HL-60 (cell line): Measurements from ENCODE around the gene CHCHD6.
A peak's percentile ranks its signal among the peaks of the same experiment; 100 is the strongest.

Source experiments
- DNase-seq, 2 experiments: peaks; one replicate each; pipeline ENCODE4 v3.0.0-alpha.2; 2010 to 2020; ENCODE audit warnings: low read depth in 1 of 2, low spot score in 1 of 2
- H3K27ac ChIP-seq: fragments of 250-450 bp; sonication (Bioruptor Pico); replicated peaks from 2 replicates; pipeline ENCODE4 v1.5.1; 2020; ENCODE audit warnings: mild to moderate bottlenecking, moderate library complexity
- H3K27me3 ChIP-seq: fragments of 250-450 bp; sonication (Bioruptor Pico); 2 replicates; pipeline ENCODE4 v1.5.1; 2021; ENCODE audit warnings: mild to moderate bottlenecking, moderate library complexity; ENCODE audit not compliant: insufficient read depth, poor library complexity, severe bottlenecking
- H3K4me3 ChIP-seq: replicated peaks from 2 replicates; pipeline ENCODE4 v1.5.1; 2011; ENCODE audit warnings: mild to moderate bottlenecking, control low read depth, low read length; ENCODE audit not compliant: insufficient read depth
- CTCF ChIP-seq: IDR thresholded peaks from one replicate; pipeline ENCODE4 v1.5.1; 2011; ENCODE audit warnings: low read length, control low read depth, inconsistent platforms; ENCODE audit not compliant: insufficient read depth
- GABPA ChIP-seq: IDR thresholded peaks from 2 replicates; pipeline ENCODE4 v1.6.1; 2012; ENCODE audit warnings: low read depth
- POLR2AphosphoS5 ChIP-seq: IDR thresholded peaks from 2 replicates; pipeline ENCODE4 v1.6.1; 2012; ENCODE audit warnings: low read depth
- SPI1 ChIP-seq: IDR thresholded peaks from 2 replicates; pipeline ENCODE4 v1.6.1; 2012; ENCODE audit warnings: low read depth, mild to moderate bottlenecking, borderline replicate concordance
- TF ChIP-seq, protein P1 (sequence below): IDR thresholded peaks from 2 replicates; pipeline ENCODE4 v1.6.1; 2012; ENCODE audit warnings: low read depth; ENCODE audit not compliant: insufficient replicate concordance

The CHCHD6 gene

GRCh38 chr3:126983653-126984390 lies 279.8 kb downstream of the CHCHD6 start:
- peaks cover 11% of the 10 kb centered on the region for H3K27me3 ChIP-seq
- DNase-seq = no peak
- no peak overlapping the region for H3K27ac ChIP-seq
- H3K4me3 ChIP-seq = peak overlapping the region; percentile 30
- no peak for TF ChIP-seq POLR2AphosphoS5
- no peak for TF ChIP-seq CTCF
- TF ChIP-seq, protein P1, sequence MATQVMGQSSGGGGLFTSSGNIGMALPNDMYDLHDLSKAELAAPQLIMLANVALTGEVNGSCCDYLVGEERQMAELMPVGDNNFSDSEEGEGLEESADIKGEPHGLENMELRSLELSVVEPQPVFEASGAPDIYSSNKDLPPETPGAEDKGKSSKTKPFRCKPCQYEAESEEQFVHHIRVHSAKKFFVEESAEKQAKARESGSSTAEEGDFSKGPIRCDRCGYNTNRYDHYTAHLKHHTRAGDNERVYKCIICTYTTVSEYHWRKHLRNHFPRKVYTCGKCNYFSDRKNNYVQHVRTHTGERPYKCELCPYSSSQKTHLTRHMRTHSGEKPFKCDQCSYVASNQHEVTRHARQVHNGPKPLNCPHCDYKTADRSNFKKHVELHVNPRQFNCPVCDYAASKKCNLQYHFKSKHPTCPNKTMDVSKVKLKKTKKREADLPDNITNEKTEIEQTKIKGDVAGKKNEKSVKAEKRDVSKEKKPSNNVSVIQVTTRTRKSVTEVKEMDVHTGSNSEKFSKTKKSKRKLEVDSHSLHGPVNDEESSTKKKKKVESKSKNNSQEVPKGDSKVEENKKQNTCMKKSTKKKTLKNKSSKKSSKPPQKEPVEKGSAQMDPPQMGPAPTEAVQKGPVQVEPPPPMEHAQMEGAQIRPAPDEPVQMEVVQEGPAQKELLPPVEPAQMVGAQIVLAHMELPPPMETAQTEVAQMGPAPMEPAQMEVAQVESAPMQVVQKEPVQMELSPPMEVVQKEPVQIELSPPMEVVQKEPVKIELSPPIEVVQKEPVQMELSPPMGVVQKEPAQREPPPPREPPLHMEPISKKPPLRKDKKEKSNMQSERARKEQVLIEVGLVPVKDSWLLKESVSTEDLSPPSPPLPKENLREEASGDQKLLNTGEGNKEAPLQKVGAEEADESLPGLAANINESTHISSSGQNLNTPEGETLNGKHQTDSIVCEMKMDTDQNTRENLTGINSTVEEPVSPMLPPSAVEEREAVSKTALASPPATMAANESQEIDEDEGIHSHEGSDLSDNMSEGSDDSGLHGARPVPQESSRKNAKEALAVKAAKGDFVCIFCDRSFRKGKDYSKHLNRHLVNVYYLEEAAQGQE = no peak
- TF ChIP-seq SPI1 = no peak
- TF ChIP-seq GABPA = no peak

DNA sequence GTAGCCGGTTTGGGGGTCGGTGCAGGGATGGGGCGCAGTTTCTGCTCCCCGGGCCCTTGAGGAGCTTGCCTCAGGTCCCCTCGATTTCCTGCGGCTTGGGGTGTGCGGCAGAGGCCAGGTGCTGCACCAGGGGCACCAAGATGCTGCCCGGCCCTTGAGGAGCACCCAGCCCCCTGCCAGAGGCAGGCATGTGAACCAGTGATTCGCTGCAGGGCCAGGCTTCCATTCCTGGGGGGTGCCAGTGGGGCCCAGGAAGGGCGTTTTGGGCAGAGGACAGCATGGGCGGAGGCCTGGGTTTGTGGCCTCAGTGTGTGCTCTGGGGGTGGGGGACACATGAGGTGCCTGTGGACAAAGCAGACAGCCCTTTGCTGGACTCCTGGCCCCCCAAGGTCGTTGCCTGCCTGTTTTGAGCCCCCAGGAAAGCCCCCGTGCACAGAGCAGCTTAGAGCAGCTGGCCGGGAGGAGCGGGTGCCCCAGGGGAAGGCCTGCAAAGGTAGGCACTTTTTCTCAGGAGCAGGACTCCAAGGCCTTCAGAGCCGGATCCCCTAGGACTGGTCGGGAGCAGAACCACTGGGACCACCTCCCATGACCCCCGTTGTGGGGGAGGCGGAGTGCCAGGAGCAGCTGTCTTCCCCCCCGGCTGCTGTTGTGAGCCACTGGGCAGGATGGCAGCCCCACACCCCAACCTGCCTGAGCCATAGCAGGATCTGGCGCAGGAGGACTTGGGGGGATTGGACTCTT lies 280.5 kb downstream of the CHCHD6 start:
- DNase-seq = no peak
- TF ChIP-seq SPI1 (no peak), POLR2AphosphoS5 (no peak), CTCF (no peak), GABPA (no peak)
- TF ChIP-seq, protein P1 = no peak
- Histone ChIP-seq H3K4me3 (no peak overlapping the region), H3K27me3 (peaks cover 11% of the 10 kb centered on the region), H3K27ac (no peak overlapping the region)

DNA sequence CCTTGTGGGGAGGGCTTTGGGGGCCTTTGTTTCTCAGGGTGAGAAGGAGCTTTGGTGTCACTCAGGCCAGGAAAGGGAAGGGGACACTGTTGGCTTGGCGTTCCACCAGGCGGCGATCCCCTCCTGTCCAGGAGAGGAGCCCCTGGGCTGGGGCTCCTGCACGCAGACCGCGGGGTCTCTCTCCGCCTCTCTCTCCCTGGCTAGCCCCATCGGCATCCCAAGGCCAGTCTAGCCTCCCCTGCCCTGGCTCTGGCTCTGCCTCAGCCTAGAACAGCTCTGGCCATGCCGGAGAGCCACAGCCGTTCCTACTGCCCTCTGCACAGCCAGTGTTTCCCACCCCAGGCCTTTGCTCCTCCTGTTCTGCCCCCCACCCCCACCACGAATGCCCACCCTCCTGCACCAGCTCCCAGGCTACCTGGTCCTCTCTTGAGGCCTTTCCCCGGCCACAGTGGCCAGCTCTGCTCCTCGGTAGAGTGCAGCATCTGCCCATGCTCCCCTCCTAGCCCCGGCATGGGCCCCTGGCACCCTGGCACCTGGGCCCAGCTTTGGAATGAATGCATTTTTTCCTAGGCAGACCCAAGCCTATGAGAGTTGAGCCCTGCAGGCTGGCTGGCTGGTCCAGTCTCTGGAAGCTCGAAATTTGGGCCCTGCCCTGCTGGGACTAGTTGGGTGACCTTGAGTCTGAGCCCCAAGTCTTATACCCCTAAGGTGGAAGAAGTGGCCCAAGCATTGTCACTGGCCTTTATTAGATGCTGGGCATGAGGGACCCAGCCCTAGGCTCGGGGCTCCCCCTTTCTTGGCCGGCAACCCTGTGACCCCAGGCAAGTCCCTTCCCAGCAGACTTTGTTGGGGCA lies 281.3 kb downstream of the CHCHD6 start:
- no peak for DNase-seq
- peaks cover 11% of the 10 kb centered on the region for H3K27me3 ChIP-seq
- no peak overlapping the region for H3K27ac ChIP-seq
- TF ChIP-seq GABPA = no peak
- TF ChIP-seq, protein P1 = no peak
- TF ChIP-seq CTCF = no peak
- no peak for TF ChIP-seq POLR2AphosphoS5
- TF ChIP-seq SPI1 = no peak
- no peak overlapping the region for H3K4me3 ChIP-seq
